Stimulated activated CD4-positive, alpha-beta T cell treated with anti-CD3 and anti-CD28 coated beads, Interleukin-2, amount 100 ng/mL, for 4 hours (primary cell): ENCODE results near the gene ESYT2.
"Not testable (repeated sequence)": the region's sequence is repeated elsewhere in the genome, so short reads cannot be mapped to it uniquely, and the experiment has no call there.

Experiments used
- DNase-seq: peaks from one replicate; pipeline ENCODE4 v3.0.0-alpha.2; 2020; ENCODE audit warnings: low read depth

ESYT2 gene

DNA sequence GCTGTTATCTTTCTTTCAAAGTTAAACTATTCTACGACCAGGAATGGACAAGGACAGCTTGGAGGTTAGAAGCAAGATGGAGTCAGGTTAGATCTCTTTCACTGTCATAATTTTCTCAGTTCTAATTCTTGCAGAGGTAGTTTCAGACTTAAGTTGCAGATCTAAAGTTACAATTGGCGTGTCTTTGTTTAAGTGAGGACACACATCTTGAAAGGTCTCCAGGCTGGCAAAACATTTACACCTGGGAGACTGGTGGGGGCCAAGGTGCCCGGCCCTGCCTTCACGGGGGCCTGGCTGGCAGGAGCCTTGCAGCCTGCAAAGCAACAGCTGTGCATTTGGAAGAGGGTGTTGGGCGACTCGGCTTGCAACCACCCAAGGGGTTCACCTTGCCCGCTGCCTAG, 25.4 kb upstream of the ESYT2 start:
- no peak for DNase-seq

DNA sequence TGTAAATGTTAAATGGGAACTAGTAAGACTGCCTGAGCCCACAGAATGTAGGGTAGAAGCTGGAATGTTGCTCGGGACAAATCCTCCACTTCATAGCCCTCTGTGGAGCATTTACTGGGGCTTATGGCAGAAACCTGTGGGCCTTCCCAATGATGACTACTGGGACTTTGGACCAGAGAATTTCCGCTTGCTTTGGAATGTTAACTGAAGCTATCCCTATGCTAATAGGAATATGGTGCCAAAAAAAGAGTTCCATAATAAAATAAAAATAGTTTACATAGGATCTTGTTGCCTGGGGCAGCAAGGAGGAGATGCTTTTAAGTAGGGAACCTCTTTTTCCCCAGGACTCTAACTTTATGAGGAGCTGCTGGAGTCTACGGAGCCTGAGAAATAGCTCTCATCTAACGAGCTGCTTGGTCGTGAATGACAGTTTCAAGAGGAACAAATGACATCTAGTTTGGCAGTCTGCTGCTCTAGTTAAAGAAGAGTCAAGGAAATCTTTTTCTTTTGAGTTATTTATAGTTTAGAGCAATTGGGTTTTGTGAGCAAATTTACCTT, 21.3 kb upstream of the ESYT2 start:
- no peak for DNase-seq

DNA sequence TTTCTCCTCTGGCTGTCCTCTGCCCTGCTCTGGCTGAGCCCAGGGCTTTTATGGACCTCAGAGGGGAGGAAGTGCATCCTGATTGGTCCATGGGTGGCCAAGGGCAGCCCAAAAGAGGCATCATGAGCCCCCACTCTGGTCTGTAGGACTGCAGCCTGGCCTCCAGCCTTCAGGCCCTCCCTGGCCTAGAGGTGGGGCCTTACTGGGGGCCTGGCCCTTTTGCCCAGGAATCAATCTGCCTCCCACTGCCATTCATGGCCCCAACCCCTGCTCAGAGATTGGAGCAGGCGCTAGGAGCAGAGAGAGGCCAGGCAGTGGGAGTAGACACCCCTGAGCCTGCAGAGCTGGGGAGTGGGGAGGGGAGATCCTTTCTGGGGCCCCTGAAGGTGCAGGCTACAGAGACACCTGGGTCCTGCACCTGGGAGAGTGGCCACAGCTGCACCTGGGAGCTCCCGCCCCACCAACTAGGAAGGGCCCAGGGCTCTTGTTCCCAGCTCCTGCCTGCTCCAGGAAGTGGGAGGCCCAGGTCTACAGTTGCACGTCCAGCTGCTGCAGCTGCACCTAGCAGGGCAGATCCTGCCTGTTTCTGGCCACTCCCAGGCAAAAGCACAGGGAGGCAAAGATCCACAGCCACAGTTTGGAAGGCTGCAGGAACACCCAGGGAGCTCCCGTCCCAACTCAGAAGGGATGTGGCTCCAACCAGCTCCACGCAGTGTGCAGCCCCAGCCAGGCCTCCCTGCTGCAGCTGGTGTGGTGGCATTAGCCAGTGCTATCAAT, 20.6 kb upstream of the ESYT2 start:
- DNase-seq, result no peak

DNA sequence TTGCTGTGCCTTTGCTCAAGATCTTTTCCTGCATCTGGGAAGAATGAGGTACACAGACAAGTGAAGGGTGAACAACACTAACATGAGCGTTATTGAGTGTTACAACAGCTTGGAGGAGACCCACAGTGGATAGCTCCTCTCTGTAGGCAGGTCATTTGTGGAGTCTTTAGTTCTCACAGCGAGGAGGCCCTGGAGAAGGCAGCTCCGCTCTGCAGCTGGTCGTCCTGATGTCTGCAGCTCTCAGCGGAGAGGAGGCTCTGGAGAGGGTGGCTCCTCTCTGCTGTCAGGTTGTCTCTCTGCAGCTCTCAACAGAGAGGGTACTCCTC, 20.1 kb upstream of the ESYT2 start:
- no peak for DNase-seq

DNA sequence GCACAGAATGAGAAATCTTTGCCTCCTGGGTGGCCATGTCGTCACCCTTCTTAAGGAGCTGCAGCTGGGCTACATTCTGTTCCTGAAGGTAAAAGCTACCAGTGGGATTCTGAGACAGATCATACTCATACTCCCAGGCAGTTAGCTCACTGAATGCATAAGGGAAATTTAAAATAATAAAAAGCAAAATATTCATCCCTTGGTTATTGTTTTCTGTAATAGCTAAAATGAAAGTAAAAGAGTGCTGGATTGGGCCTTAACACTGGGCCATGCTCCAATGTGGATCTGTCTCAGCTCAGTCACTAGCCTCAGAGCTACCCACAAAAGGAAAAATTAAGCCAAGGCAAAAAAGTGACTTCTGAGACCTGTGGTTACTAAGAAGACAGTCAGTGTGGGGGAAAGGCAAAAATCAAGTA, 18.1 kb upstream of the ESYT2 start:
- no peak for DNase-seq

DNA sequence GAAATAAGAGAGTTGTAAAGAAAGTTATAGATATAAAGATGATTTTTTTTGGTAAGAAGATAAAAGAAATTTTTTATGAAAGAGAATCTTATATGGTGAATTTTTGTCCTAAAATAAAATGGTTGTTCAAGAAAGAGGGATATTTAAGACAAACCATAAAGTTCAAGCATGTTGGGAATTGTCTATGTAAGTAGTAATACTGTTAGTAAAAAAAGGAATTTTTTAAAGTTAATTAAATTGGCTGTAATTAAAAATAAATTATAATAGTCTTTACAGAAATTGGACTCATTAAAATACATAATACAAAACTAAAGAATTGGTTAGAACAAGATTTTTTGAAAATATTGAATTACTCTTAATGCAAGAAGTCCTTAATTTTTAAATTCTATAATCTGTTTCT, 17.0 kb upstream of the ESYT2 start:
- no peak for DNase-seq

DNA sequence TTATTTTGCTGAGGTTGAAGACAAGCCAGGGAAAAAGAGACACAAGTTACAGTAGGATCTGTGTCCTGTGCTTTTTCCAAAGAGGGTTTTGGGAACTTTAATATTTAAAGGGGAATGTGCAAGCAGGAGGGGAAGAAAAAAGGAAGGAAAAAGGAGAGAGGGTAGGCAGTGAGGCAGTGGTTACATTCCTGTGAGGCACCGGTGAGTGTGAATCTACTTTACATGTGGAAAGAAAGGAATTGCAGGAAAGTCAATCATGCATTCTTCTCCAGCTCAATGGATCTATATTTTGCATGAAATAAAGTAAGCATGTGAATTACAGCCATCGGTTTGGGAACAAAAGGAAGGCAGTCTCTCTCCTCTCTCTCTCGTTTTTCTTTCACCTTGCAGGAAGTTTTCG, 14.5 kb upstream of the ESYT2 start:
- no peak for DNase-seq

DNA sequence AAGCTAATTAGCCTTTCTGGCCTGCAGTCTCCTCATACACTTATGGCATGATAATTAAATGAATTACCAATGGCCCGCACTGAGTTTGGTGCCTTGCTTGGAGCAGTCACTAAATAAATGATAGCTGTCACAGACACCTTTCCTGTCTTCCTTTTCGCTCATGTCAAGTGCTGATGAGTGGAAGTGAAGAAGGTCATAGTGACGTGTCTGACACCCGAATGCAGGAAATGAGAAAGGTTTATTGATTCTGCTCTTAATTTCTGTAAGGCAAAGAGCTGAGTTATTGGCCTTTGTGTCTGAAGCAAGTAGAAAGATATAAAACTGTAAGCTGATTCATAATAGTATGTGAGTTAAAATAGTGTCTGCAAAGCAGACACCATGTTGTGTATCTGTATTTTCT, 13.2 kb upstream of the ESYT2 start:
- no peak for DNase-seq

DNA sequence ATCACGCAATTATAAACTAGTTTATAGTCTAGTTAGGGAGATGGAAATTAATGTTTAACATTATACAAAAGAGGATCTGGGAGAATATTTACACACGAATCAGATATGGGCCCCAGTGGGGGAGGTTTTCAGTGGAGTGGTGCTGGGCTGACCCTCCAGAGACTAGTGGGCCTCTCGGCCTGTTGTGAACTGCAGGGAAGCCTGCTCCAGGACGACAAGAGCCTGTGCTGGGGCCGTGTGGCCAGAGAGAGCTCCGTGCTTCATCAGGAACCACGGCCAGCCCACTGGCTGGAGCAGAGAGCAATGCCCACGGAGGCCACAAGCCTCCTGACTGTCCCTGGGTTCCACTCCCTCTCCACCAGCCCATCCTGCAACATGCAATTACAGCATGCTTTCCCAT, 11.3 kb upstream of the ESYT2 start:
- no peak for DNase-seq

DNA sequence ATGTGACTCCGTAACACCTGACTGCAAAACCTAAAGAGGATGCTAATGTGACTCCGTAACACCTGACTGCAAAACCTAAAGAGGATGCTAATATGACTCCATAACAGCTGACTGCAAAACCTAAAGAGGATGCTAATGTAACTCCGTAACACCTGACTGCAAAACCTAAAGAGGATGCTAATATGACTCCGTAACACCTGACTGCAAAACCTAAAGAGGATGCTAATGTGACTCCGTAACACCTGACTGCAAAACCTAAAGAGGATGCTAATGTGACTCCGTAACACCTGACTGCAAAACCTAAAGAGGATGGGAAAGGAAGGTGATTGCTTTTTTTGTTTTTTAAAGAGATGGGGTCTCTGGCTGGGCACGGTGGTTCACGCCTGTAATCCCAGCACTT, 9.9 kb upstream of the ESYT2 start:
- not testable (repeated sequence) for DNase-seq

DNA sequence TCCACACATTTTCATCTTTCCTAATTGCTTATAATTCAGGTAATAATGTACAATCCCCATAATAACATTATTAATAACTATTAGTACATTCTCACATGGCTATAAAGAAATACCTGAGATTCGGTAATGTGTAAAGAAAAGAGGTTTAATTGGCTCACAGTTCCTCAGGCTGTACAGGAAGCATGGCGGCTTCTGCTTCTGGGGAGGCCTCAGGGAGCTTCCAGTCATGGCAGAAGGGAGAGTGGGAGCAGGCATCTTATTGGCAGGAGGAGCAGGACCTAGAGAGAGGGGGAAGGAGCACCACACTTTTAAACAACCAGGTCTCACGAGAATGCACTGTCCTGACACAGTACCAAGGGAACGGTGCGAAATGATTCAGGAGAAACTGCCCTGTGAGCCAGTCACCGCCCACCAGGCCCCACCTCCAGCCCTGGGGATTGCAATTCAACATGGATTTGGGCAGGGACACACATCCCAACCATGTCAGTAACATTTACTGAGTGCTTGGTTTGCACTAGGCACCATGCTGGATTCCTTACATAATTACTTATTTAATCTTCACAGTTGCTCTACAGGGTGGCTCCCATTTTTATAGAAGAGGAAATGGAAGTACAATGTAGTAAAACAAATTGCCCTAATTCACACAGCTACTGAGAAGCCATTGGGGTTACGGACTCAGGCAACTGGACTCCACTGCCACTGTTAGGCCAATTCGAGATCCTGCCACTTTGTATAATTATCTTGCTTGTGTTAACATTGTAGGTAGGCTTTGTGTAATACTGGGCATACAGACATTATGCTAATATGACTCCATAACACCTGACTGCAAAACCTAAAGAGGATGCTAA, 8.7 kb upstream of the ESYT2 start:
- DNase-seq, result no peak

DNA sequence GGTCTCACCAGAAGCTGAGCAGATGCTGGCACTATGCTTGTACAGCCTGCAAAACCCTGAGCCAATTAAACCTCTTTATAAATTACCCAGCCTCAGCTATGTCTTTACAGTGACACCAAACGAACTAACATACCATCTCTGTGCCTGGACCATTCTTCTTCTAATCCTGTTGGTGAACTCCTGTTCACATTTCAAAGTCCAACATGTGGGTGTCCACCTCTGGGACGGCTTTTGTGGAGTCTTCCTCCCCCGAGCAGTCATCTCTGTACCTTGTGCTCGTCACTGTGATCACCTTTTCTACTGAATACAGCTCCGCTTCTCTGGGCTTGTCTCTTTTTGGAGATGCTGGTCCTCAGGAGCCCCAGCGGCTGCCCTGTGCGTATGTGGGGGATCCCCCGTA, 7.4 kb upstream of the ESYT2 start:
- DNase-seq, result no peak

DNA sequence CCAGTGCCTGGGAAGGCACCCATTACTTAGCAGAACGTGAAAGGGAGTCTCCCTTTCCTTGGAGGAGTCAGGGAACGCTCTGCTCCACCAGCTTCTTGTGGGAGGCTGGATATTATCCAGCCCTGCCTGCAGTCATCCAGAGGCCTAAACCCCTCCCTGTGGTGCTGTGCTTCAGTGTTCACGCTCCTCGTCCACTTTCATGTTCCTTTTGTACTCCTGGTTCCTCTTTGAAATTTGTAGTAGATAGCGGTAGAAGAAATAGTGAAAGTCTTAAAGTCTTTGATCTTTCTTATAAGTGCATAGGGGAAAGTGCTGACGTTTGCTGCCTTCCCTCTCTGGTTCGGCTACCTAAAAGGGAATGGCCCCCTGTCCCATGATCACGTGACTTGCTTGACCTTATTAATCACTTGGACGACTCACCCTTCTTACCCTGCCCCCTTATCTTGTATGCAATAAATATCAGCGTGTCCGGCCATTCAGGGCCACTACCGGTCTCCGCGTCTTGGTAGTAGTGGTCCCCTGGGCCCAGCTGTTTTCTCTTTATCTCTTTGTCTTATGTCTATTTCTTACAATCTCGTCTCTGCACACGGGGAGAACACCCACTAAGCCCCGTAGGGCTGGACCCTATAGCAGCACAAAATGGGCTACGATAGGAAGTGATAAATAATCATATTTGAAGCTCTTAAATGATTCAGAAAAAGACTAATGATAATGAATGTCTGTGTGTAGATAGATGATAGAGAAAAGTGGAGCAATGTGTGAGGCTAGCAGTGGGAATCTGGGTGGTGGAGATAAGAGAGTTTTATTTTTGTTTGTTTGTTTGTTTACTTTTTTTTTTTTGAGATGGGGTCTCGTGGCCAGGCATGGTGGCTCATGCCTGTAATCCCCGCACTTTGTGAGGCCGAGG, 5.8 kb upstream of the ESYT2 start:
- DNase-seq, result no peak

DNA sequence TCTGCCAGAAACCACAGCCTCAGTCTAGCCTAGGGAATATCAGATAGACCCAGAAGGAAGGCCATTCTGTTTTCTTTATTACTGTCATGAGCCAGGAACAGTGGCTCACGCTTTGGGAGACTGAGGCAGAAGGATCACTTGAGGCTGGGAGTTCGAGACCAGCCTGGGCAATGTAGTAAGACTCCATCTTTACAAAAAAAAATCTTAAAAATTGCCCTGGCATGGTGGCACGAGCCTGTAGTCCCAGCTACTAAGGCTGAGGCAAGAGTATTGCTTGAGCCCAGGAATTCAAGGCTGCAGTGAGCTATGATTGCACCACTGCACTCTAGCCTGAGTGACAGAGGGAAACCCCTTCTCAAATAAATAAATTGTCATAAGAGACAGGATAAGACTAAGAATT, 3.7 kb upstream of the ESYT2 start:
- DNase-seq, result no peak

DNA sequence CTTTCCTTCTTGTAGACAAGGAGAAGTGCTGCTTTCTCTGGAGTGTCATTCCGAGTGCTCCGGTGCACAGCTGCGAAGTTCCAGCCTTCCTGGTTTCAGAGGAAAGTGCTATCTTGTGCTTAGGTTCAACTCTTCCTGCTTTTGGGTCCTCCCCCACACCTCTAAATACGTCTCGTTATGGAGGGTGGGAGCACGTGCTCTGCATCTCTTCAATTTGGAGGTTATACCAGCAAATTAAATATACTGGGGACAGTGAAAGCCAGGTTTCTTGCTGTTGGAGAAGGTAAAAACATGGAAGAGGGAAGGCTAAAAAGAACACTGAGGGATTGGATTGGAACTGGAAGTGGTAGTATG, 2.4 kb upstream of the ESYT2 start:
- DNase-seq, result no peak

DNA sequence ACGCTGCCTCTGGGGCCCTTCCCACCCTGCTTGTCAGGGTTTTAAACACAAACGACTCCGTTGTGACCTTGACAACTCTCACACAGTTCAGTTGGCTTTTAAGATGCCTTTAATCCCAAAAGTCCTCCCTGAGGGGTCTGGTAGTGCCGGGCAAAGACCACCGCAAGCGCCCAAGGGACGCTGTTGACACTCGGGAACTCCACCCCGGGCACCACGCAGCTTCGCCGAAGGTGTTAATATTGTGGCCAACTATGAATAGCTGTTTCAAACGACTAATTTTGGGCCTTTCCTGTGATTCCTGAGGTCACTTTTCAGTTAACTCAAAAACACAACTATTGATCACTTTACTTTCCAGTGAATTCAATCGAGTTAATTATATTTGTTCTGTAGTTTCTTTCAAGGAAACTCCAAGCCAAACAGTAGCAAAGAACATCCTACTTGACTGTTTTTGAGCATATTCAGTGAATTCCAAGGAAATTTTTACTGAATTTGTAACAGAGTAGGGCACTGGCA, 958 bp upstream of the ESYT2 start:
- no peak for DNase-seq

DNA sequence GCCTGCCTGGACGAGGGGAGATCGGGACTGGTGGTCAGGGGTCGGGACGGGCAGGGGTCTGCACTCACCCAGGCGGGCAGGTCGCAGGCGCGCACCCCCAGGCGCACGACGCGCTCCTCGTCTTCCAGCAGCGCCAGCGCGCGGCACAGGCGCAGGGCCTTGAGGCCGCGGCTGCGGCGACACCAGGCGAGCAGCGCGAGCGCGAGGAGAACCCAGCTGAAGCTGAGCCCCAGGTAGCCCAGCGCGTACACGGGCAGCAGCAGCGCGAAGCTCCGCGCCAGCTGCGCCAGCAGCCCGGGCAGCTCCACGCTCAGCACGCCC, 328 bp downstream of the ESYT2 start:
- DNase-seq, result no peak

DNA sequence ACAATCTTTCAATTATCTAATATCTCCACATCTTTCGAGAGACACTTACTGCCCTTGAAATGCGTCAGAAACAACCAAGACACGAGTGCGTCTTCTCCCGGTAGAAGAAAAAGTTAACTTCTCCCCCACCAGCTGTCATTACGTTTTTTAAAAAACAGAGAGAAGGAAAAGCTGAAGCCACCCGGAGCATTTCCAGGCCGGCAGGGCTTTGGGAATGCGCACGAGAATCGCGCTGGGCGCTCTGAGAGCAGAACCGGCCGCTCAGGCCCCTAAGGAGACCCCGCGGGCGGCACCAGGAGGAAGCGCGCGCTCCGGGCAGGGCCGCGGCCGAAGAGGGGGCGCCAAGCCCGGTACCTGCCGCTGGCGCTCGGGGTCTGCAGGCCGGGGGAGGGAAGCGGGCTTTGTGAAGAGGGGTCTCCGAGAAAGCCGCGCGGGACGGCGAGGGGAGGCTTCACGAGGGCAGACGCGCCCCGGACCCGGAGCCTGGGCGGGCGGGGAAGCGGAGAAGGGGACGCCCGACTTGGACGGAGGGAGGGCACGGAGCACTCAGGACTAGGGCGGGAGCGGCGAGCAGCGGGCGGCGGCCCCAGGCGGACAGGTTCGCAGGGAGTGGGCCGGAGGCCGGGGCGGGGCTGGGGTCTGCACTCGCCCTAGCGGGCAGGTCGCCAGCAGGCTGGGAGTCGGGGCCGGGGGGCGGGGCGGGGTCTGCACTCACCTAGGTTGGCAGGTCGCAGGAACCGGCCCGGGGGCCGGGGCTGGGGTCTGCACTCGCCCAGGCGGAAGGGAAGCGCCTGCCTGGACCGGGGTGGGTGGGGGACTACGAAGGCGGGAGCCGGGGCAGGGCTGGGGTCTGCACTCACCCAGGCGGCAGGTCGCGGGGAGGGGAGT, 932 bp downstream of the ESYT2 start:
- no peak for DNase-seq

DNA sequence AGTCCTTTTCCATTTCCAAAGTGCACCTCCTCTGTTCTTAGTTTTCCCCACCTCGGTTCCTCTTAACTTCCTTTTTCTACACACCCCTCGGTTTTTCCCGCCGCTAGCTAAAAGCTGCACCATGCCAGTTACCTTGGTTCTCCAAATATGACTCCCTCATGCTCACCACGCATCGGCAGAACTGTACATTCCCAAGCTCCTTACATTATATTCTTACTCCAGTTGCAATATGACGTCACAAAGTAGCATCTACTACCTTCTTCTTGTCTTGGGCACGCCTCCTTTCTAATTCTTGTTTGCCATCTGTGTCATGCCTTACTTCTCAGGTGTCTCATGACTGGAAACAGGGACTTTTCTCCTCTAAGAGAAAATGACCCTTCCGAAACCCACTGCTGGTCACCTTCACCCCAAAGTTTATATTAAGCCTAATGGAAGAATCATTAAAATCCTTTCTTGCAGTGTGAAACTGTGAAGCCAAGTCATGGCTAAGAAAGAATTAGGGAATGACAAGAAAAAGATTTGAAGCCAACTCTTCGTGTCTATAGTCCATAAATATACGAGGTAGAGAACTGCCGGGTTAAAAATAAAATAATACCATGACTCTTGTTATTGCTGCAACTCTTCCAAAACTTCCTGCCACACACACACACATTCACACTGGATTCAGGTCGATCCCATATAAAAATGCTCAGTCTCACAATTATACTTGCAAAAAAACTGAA, 1.7 kb downstream of the ESYT2 start:
- no peak for DNase-seq

DNA sequence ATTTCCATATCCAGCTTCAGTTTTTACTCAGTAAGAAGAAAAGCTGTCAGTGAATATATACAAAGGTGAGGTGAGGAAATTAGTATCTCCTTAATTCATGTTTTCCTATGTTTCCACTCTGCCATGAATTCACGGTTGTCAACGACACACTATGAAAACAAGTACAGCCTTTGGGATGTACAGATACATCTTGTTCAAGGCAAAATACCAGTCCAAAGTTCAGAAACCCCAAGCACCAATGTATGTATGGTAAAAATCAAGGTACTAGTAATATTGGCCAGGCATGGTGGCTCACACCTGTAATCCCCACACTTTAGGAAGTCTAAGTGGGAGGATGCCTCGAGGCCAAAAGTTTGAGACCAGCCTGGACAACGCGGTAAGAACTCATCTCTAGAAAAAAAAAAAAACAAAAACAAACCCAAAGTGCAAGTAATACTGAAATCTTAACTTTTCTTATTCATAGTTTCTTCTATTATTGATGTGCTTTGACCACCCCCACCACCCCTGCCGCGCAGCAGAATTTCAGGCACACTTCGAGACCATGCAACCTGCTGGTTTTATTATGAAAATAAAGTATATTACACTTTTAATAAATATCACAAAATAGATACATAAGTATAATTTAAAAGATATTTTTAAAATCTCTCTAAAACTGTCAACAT, 3.5 kb downstream of the ESYT2 start:
- DNase-seq, result no peak
